SK-MEL-5 (cell line): ENCODE measurements around the gene MED10. TPM values are rescaled to one million over a fixed set of nuclear protein-coding genes. Genes with fewer than 3 reads are reported as not detected.
"Not testable (repeated sequence)": the region's sequence is repeated elsewhere in the genome, so short reads cannot be mapped to it uniquely, and the experiment has no call there.

Experiments
- DNase-seq: peaks from one replicate; pipeline ENCODE4 v3.0.0-alpha.2; 2016; ENCODE audit warnings: low read depth, low spot score
- in situ Hi-C: cut with HindIII; loops from 2 replicates; pipeline ENCODE4 v1.10.0; 2016; ENCODE audit warnings: low sequenced_read_pairs, high pct_unique_total_duplicates, low pct_unique_long_range_greater_than_20kb
- total RNA-seq: library from RNA; depleted of rRNA; stranded (reverse); fragments of >200 nt; shearing (Covaris generic); gene quantifications from 2 replicates; pipeline ENCODE4 v1.2.3, GENCODE V29; 2014

Gene MED10
- total RNA-seq, 1 experiment from 2014 or later = 19.7 TPM

GRCh38 chr5:6360323-6361072 is 17.8 kb downstream of the MED10 start:
- no peak for DNase-seq
- in situ Hi-C loops = no loop called here

- no peak for DNase-seq
- in situ Hi-C loops = no loop called here
Observed at GRCh38 chr5:6359555-6360322, 18.6 kb downstream of the MED10 start.

GRCh38 chr5:6358434-6358820 is 19.9 kb downstream of the MED10 start:
- in situ Hi-C loops = no loop called here
- DNase-seq = no peak

- in situ Hi-C loops, DNase-seq: not testable (repeated sequence)
Observed at GRCh38 chr5:6357817-6358433, 20.4 kb downstream of the MED10 start.

- DNase-seq = no peak
- in situ Hi-C loops = no loop called here
Observed at GRCh38 chr5:6356578-6357164, 21.7 kb downstream of the MED10 start.

GRCh38 chr5:6355294-6355693 is 23.1 kb downstream of the MED10 start:
- in situ Hi-C loops = no loop called here
- DNase-seq = no peak

- DNase-seq = no peak
- in situ Hi-C loops = no loop called here
Observed at GRCh38 chr5:6354848-6355247, 23.5 kb downstream of the MED10 start.

- in situ Hi-C loops = no loop called here
- DNase-seq = no peak
Observed at GRCh38 chr5:6353602-6354302, 24.6 kb downstream of the MED10 start.

- DNase-seq = no peak
- in situ Hi-C loops = no loop called here
Observed at GRCh38 chr5:6350277-6351090, 27.9 kb downstream of the MED10 start.

- in situ Hi-C loops = no loop called here
- DNase-seq = no peak
Observed at GRCh38 chr5:6349387-6349786, 29.0 kb downstream of the MED10 start.

- in situ Hi-C loops = no loop called here
Observed at GRCh38 chr5:6348476-6349000, 29.8 kb downstream of the MED10 start.

GRCh38 chr5:6347673-6348072 is 30.7 kb downstream of the MED10 start:
- in situ Hi-C loops = no loop called here
- no peak for DNase-seq

More at GRCh38 chr5:6348476-6349000, 29.8 kb downstream of the MED10 start:
- no peak for DNase-seq

- DNase-seq = no peak
- in situ Hi-C loops = no loop called here
Observed at GRCh38 chr5:6347165-6347564, 31.2 kb downstream of the MED10 start.

- no peak for DNase-seq
- in situ Hi-C loops = no loop called here
Observed at GRCh38 chr5:6344593-6344989, 33.8 kb downstream of the MED10 start.

- in situ Hi-C loops = no loop called here
- no peak for DNase-seq
Observed at GRCh38 chr5:6343951-6344592, 34.3 kb downstream of the MED10 start.

GRCh38 chr5:6342689-6343315 is 35.5 kb downstream of the MED10 start:
- in situ Hi-C loops = no loop called here
- DNase-seq = no peak
